OCI-LY1 (cell line): ENCODE results near the gene PDAP1.

Source experiments
- H2AFZ ChIP-seq: fragments of 200-600 bp; sonication (generic), shearing (Covaris generic); 2 replicates; pipeline ENCODE4 v1.6.0; 2014; ENCODE audit warnings: antibody characterized with exemption, mild to moderate bottlenecking, low read length
- H3F3A ChIP-seq: fragments of 200-600 bp; sonication (generic), shearing (Covaris generic); 2 replicates; pipeline ENCODE4 v1.6.0; 2014; ENCODE audit warnings: mild to moderate bottlenecking, antibody characterized with exemption, low read length, moderate library complexity; ENCODE audit not compliant: insufficient read depth
- H3K27ac ChIP-seq: fragments of 200-600 bp; sonication (generic); 2 replicates; pipeline ENCODE4 v1.5.1; 2014; ENCODE audit warnings: low read length, mixed run types, mild to moderate bottlenecking, low read depth; ENCODE audit not compliant: poor library complexity, severe bottlenecking
- H3K27me3 ChIP-seq: fragments of 200-600 bp; sonication (generic); 2 replicates; pipeline ENCODE4 v1.6.0; 2014; ENCODE audit warnings: antibody characterized with exemption, mild to moderate bottlenecking, low read length, moderate library complexity; ENCODE audit not compliant: insufficient read depth
- H3K36me3 ChIP-seq: fragments of 200-600 bp; sonication (generic); 2 replicates; pipeline ENCODE4 v1.6.1; 2014; ENCODE audit warnings: mild to moderate bottlenecking, antibody characterized with exemption, low read length, moderate library complexity, mixed read lengths; ENCODE audit not compliant: insufficient read depth
- H3K4me1 ChIP-seq: fragments of 200-600 bp; sonication (generic); 2 replicates; pipeline ENCODE4 v1.5.1; 2014; ENCODE audit warnings: mild to moderate bottlenecking, low read length, moderate library complexity; ENCODE audit not compliant: insufficient read depth, severe bottlenecking
- H3K4me2 ChIP-seq: fragments of 200-600 bp; sonication (generic), shearing (Covaris generic); 2 replicates; pipeline ENCODE4 v1.6.1; 2014; ENCODE audit warnings: low read length
- H3K4me3 ChIP-seq: fragments of 200-600 bp; sonication (generic); 2 replicates; pipeline ENCODE4 v1.5.1; 2014; ENCODE audit warnings: low read length, low read depth, mild to moderate bottlenecking, mixed read lengths; ENCODE audit not compliant: poor library complexity, severe bottlenecking
- H3K79me2 ChIP-seq: fragments of 200-600 bp; shearing (Covaris generic); 2 replicates; pipeline ENCODE4 v1.6.1; 2016; ENCODE audit warnings: mixed run types, low read length, mixed read lengths; ENCODE audit not compliant: insufficient read depth
- H3K9ac ChIP-seq: fragments of 200-600 bp; sonication (generic), shearing (Covaris generic); 2 replicates; pipeline ENCODE4 v1.6.1; 2014; ENCODE audit warnings: mild to moderate bottlenecking, low read length, mixed read lengths
- H3K9me2 ChIP-seq: fragments of 200-600 bp; sonication (generic), shearing (Covaris generic); 2 replicates; pipeline ENCODE4 v1.6.1; 2014; ENCODE audit warnings: low read depth, mild to moderate bottlenecking, low read length, mixed read lengths
- H3K9me3 ChIP-seq: fragments of 200-600 bp; shearing (Covaris generic); 2 replicates; pipeline ENCODE4 v1.6.1; 2014; ENCODE audit warnings: low read length, mixed read lengths
- H4K20me1 ChIP-seq: fragments of 200-600 bp; sonication (generic), shearing (Covaris generic); 2 replicates; pipeline ENCODE4 v1.6.0; 2016; ENCODE audit warnings: mild to moderate bottlenecking, low read length; ENCODE audit not compliant: insufficient read depth
- CTCF ChIP-seq: fragments of 200-600 bp; sonication (generic), shearing (Covaris generic); IDR thresholded peaks from 2 replicates; pipeline ENCODE4 v1.5.1; 2017; ENCODE audit warnings: mild to moderate bottlenecking, antibody characterized with exemption, low read length, moderate library complexity, mixed read lengths
- EZH2 ChIP-seq: fragments of 200-600 bp; sonication (generic), shearing (Covaris generic); IDR thresholded peaks from 2 replicates; pipeline ENCODE4 v1.8.0; 2017; ENCODE audit warnings: borderline replicate concordance, mixed run types, mild to moderate bottlenecking, antibody characterized with exemption, low read length, moderate library complexity, mixed read lengths

The PDAP1 gene

GRCh38 chr7:99404235-99404976 is 4.0 kb downstream of the PDAP1 start:
- Histone ChIP-seq H3K9ac (no peak overlapping the region), H3K4me3 (no peak overlapping the region), H3K9me3 (no peaks in the 10 kb centered on the region), H3K36me3 (peaks cover 55% of the 10 kb centered on the region), H3F3A (no peaks in the 10 kb centered on the region), H3K9me2 (no peaks in the 10 kb centered on the region), H3K27ac (no peak overlapping the region), H2AFZ (no peak overlapping the region), H3K4me1 (peaks cover 16% of the 10 kb centered on the region), H3K79me2 (peaks cover 36% of the 10 kb centered on the region), H4K20me1 (no peaks in the 10 kb centered on the region), H3K4me2 (no peak overlapping the region), H3K27me3 (no peaks in the 10 kb centered on the region)
- TF ChIP-seq CTCF (no peak), EZH2 (no peak)

- Histone ChIP-seq H3K9me3 (no peaks in the 10 kb centered on the region), H4K20me1 (no peaks in the 10 kb centered on the region)
Measured at GRCh38 chr7:99403764-99404163, 4.6 kb downstream of the PDAP1 start.

GRCh38 chr7:99402854-99403253 is 5.5 kb downstream of the PDAP1 start:
- Histone ChIP-seq H2AFZ (no peak overlapping the region), H3K36me3 (peaks cover 70% of the 10 kb centered on the region), H4K20me1 (no peaks in the 10 kb centered on the region)

More at GRCh38 chr7:99403764-99404163, 4.6 kb downstream of the PDAP1 start:
- H3K9me2 ChIP-seq: no peaks in the 10 kb centered on the region
- no peaks in the 10 kb centered on the region for H3K27me3 ChIP-seq
- peaks cover 30% of the 10 kb centered on the region for H3K79me2 ChIP-seq
- no peak overlapping the region for H2AFZ ChIP-seq
- no peak for TF ChIP-seq CTCF
- TF ChIP-seq EZH2: no peak
- H3K36me3 ChIP-seq: peaks cover 61% of the 10 kb centered on the region
- H3F3A ChIP-seq: no peaks in the 10 kb centered on the region
- peaks cover 16% of the 10 kb centered on the region for H3K4me1 ChIP-seq
- no peak overlapping the region for H3K27ac ChIP-seq
- H3K4me2 ChIP-seq: no peak overlapping the region
- H3K4me3 ChIP-seq: no peak overlapping the region
- no peak overlapping the region for H3K9ac ChIP-seq

More at GRCh38 chr7:99402854-99403253, 5.5 kb downstream of the PDAP1 start:
- H3K9ac ChIP-seq: no peak overlapping the region
- no peaks in the 10 kb centered on the region for H3K9me3 ChIP-seq
- H3F3A ChIP-seq: no peaks in the 10 kb centered on the region
- H3K79me2 ChIP-seq: peaks cover 24% of the 10 kb centered on the region
- no peak overlapping the region for H3K4me3 ChIP-seq
- peaks cover 16% of the 10 kb centered on the region for H3K4me1 ChIP-seq
- no peaks in the 10 kb centered on the region for H3K9me2 ChIP-seq
- no peak overlapping the region for H3K4me2 ChIP-seq
- no peak overlapping the region for H3K27ac ChIP-seq
- no peak for TF ChIP-seq EZH2
- no peak for TF ChIP-seq CTCF
- no peaks in the 10 kb centered on the region for H3K27me3 ChIP-seq
